GM19463 (cell line): ENCODE measurements around the gene HLA-DPB1.
A peak's percentile ranks its signal among the peaks of the same experiment; 100 is the strongest.

Source experiments
- ATAC-seq: cut with Tn5 transposase; IDR thresholded peaks from one replicate; pipeline ENCODE4 v1.9.1; 2021; ENCODE audit warnings: mild to moderate bottlenecking, moderate library complexity; ENCODE audit not compliant: unreplicated experiment

Gene HLA-DPB1

GRCh38 chr6:33070909-33071308, 4.9 kb upstream of the HLA-DPB1 start:
- ATAC-seq = no peak

GRCh38 chr6:33071569-33071968, 4.2 kb upstream of the HLA-DPB1 start:
- no peak for ATAC-seq

GRCh38 chr6:33072508-33073100, 3.2 kb upstream of the HLA-DPB1 start:
- ATAC-seq = no peak

GRCh38 chr6:33073431-33073871, 2.3 kb upstream of the HLA-DPB1 start, which contains the start of gene HLA-DPA1:
Gene HLA-DPA1, minus strand, starts transcription at chr6:33073649.
- peak; percentile 74 for ATAC-seq

GRCh38 chr6:33075208-33075567, 602 bp upstream of the HLA-DPB1 start:
- peak; percentile 20 for ATAC-seq

GRCh38 chr6:33076406-33076934, 680 bp downstream of the HLA-DPB1 start:
- no peak for ATAC-seq

- no peak for ATAC-seq
Measured at GRCh38 chr6:33077908-33078307, 2.1 kb downstream of the HLA-DPB1 start.

- no peak for ATAC-seq
Measured at GRCh38 chr6:33078442-33078841, 2.7 kb downstream of the HLA-DPB1 start.

GRCh38 chr6:33078919-33079521, 3.2 kb downstream of the HLA-DPB1 start:
- ATAC-seq = no peak

- no peak for ATAC-seq
Measured at GRCh38 chr6:33079580-33079979, 3.8 kb downstream of the HLA-DPB1 start.

GRCh38 chr6:33080127-33081089, 4.6 kb downstream of the HLA-DPB1 start:
- no peak for ATAC-seq

GRCh38 chr6:33081098-33081824, 5.5 kb downstream of the HLA-DPB1 start:
- no peak for ATAC-seq

- ATAC-seq = no peak
Measured at GRCh38 chr6:33082702-33083101, 6.9 kb downstream of the HLA-DPB1 start.

- no peak for ATAC-seq
Measured at GRCh38 chr6:33085627-33086026, 9.8 kb downstream of the HLA-DPB1 start.

GRCh38 chr6:33088258-33088930, 12.6 kb downstream of the HLA-DPB1 start:
- no peak for ATAC-seq

GRCh38 chr6:33088931-33089620, 13.3 kb downstream of the HLA-DPB1 start:
- ATAC-seq = no peak

- ATAC-seq = no peak
Measured at GRCh38 chr6:33091957-33092356, 16.2 kb downstream of the HLA-DPB1 start.

GRCh38 chr6:33092385-33092784, 16.6 kb downstream of the HLA-DPB1 start:
- ATAC-seq = no peak

- no peak for ATAC-seq
Measured at GRCh38 chr6:33093855-33094254, 18.1 kb downstream of the HLA-DPB1 start.

- no peak for ATAC-seq
Measured at GRCh38 chr6:33095681-33096080, 19.9 kb downstream of the HLA-DPB1 start.
